ENCODE measurements around the gene SH3GL3.

DNA sequence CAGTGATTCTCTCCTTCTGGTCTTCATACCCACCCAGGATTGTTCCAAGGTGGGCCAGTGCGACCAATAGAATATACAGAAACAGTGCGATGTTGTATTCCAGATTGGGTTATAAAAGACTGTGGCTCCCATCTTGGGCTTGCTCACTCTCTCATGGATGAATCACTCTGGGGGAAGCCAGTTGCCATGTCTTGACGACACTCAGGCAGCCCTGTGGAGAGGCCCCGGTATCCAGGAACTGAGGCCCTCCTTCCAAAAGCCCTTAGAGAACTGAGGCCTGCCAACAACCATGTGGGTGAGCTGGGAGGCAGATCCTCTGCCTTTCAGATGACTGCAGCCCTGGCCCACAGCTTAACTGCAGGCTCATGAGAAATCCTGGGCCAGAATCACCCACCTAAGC is 57.2 kb downstream of the SH3GL3 start:
- TF ChIP-seq POLR2A (IDR thresholded peaks at IDR 0.05): no peak
- TF ChIP-seq, protein P1, sequence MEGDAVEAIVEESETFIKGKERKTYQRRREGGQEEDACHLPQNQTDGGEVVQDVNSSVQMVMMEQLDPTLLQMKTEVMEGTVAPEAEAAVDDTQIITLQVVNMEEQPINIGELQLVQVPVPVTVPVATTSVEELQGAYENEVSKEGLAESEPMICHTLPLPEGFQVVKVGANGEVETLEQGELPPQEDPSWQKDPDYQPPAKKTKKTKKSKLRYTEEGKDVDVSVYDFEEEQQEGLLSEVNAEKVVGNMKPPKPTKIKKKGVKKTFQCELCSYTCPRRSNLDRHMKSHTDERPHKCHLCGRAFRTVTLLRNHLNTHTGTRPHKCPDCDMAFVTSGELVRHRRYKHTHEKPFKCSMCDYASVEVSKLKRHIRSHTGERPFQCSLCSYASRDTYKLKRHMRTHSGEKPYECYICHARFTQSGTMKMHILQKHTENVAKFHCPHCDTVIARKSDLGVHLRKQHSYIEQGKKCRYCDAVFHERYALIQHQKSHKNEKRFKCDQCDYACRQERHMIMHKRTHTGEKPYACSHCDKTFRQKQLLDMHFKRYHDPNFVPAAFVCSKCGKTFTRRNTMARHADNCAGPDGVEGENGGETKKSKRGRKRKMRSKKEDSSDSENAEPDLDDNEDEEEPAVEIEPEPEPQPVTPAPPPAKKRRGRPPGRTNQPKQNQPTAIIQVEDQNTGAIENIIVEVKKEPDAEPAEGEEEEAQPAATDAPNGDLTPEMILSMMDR (IDR thresholded peaks at IDR 0.05): no peak

Data from lower leg skin (tissue), 3 donors.